Mucosa of rectum (tissue), 2 donors: Measurements from ENCODE around the gene ATP6V1G2.

Experiments used
- H3K27ac ChIP-seq, 2 donors: one replicate each; pipeline ENCODE4 v1.7.0; 2013; ENCODE audit warnings: inconsistent platforms in 2 of 2, low read depth in 2 of 2, low read length in 2 of 2
- H3K27me3 ChIP-seq, 2 donors: one replicate each; pipeline ENCODE4 v1.7.0; 2013; ENCODE audit warnings: low read length in 2 of 2; ENCODE audit not compliant: control insufficient read depth in 2 of 2, insufficient read depth in 2 of 2
- H3K36me3 ChIP-seq, 2 donors: one replicate each; pipeline ENCODE4 v1.7.0; 2013; ENCODE audit warnings: low read length in 2 of 2; ENCODE audit not compliant: control insufficient read depth in 2 of 2, insufficient read depth in 2 of 2
- H3K4me1 ChIP-seq, 2 donors: one replicate each; pipeline ENCODE4 v1.7.0; 2013; ENCODE audit warnings: low read length in 2 of 2, mild to moderate bottlenecking in 1 of 2; ENCODE audit not compliant: control insufficient read depth in 2 of 2, insufficient read depth in 2 of 2
- H3K4me3 ChIP-seq, 2 donors: one replicate each; pipeline ENCODE4 v1.7.0; 2013; ENCODE audit warnings: low read length in 2 of 2
- H3K9ac ChIP-seq, 2 donors: one replicate each; pipeline ENCODE4 v1.7.0; 2013; ENCODE audit warnings: low read length in 2 of 2, low read depth in 1 of 2, mild to moderate bottlenecking in 1 of 2
- H3K9me3 ChIP-seq, 2 donors: one replicate each; pipeline ENCODE4 v1.7.0; 2013; ENCODE audit warnings: low read length in 2 of 2; ENCODE audit not compliant: control insufficient read depth in 2 of 2
- donor health status: healthy.
- donor health status: Normal muscosa, but diverticular disease.

The ATP6V1G2 gene

GRCh38 chr6:31581434-31582229 is 35.2 kb upstream of the ATP6V1G2 start:
- Histone ChIP-seq H3K9ac (peak overlapping the region; percentile 78 to 89), H3K27me3 (peaks cover 7 to 14% of the 10 kb centered on the region in 2 donors), H3K9me3 (no peaks in the 10 kb centered on the region), H3K27ac (peak overlapping the region; percentile 73 to 79), H3K4me3 (peak overlapping the region; percentile 83 to 93), H3K4me1 (peaks cover 9 to 13% of the 10 kb centered on the region in 2 donors), H3K36me3 (no peaks in the 10 kb centered on the region)

GRCh38 chr6:31580807-31581433 is 34.5 kb upstream of the ATP6V1G2 start:
- H3K9me3 ChIP-seq = no peaks in the 10 kb centered on the region
- no peaks in the 10 kb centered on the region for H3K36me3 ChIP-seq
- H3K27me3 ChIP-seq = peaks cover 7 to 14% of the 10 kb centered on the region in 2 donors
- H3K9ac ChIP-seq = peak overlapping the region; percentile 78 to 89
- H3K27ac ChIP-seq = peak overlapping the region; percentile 73 to 79
- H3K4me1 ChIP-seq = peaks cover 9 to 13% of the 10 kb centered on the region in 2 donors
- peak overlapping the region; percentile 83 to 93 for H3K4me3 ChIP-seq

- Histone ChIP-seq H3K4me3 (peak overlapping the region; percentile 83 to 93), H3K9ac (peak overlapping the region; percentile 56 to 89), H3K9me3 (no peaks in the 10 kb centered on the region), H3K27ac (peak overlapping the region in 1 of 2 donors; percentile 79), H3K27me3 (peaks cover 7 to 14% of the 10 kb centered on the region in 2 donors), H3K4me1 (peaks cover 9 to 10% of the 10 kb centered on the region in 2 donors), H3K36me3 (no peaks in the 10 kb centered on the region)
These were observed 34.0 kb upstream of the ATP6V1G2 start for GRCh38 chr6:31580438-31580740.

GRCh38 chr6:31579546-31580437 is 33.4 kb upstream of the ATP6V1G2 start:
- Histone ChIP-seq H3K9ac (peak overlapping the region; percentile 56 to 89), H3K27ac (peak overlapping the region in 1 of 2 donors; percentile 79), H3K4me1 (peaks cover 8 to 12% of the 10 kb centered on the region in 2 donors), H3K4me3 (peak overlapping the region; percentile 83 to 93), H3K9me3 (no peaks in the 10 kb centered on the region), H3K36me3 (no peaks in the 10 kb centered on the region), H3K27me3 (peaks cover 7 to 14% of the 10 kb centered on the region in 2 donors)

- Histone ChIP-seq H3K27ac (no peak overlapping the region), H3K36me3 (no peaks in the 10 kb centered on the region), H3K9me3 (no peaks in the 10 kb centered on the region), H3K27me3 (peaks cover 7 to 14% of the 10 kb centered on the region in 2 donors), H3K9ac (no peak overlapping the region), H3K4me3 (no peak overlapping the region), H3K4me1 (peaks cover 12 to 13% of the 10 kb centered on the region in 2 donors)
These were observed 32.7 kb upstream of the ATP6V1G2 start for GRCh38 chr6:31579119-31579505.

GRCh38 chr6:31578184-31579118 is 32.0 kb upstream of the ATP6V1G2 start:
- Histone ChIP-seq H3K9ac (no peak overlapping the region), H3K27ac (no peak overlapping the region), H3K4me1 (peaks cover 12 to 13% of the 10 kb centered on the region in 2 donors), H3K36me3 (no peaks in the 10 kb centered on the region), H3K9me3 (no peaks in the 10 kb centered on the region), H3K4me3 (no peak overlapping the region), H3K27me3 (peaks cover 7 to 14% of the 10 kb centered on the region in 2 donors)

- H3K27ac ChIP-seq = no peak overlapping the region
- H3K9me3 ChIP-seq = no peaks in the 10 kb centered on the region
- H3K27me3 ChIP-seq = peaks cover 7 to 12% of the 10 kb centered on the region in 2 donors
- H3K36me3 ChIP-seq = no peaks in the 10 kb centered on the region
- H3K4me1 ChIP-seq = peaks cover 12 to 13% of the 10 kb centered on the region in 2 donors
- H3K4me3 ChIP-seq = peak overlapping the region in 1 of 2 donors; percentile 74
- no peak overlapping the region for H3K9ac ChIP-seq
These were observed 31.2 kb upstream of the ATP6V1G2 start for GRCh38 chr6:31577579-31577966.

- Histone ChIP-seq H3K27ac (peak overlapping the region in 1 of 2 donors; percentile 68), H3K27me3 (peaks cover 7 to 10% of the 10 kb centered on the region in 2 donors), H3K9ac (no peak overlapping the region), H3K36me3 (no peaks in the 10 kb centered on the region), H3K9me3 (no peaks in the 10 kb centered on the region), H3K4me3 (peak overlapping the region; percentile 18 to 74), H3K4me1 (peaks cover 10 to 12% of the 10 kb centered on the region in 2 donors)
These were observed 30.6 kb upstream of the ATP6V1G2 start for GRCh38 chr6:31576897-31577578.
